HL-60 (cell line): Measurements from ENCODE around the gene GDI2.
A peak's percentile ranks its signal among the peaks of the same experiment; 100 is the strongest.

ENCODE experiments used
- DNase-seq, 2 experiments: peaks; one replicate each; pipeline ENCODE4 v3.0.0-alpha.2; 2010 to 2020; ENCODE audit warnings: low read depth in 1 of 2, low spot score in 1 of 2
- H3K27ac ChIP-seq: fragments of 250-450 bp; sonication (Bioruptor Pico); replicated peaks from 2 replicates; pipeline ENCODE4 v1.5.1; 2020; ENCODE audit warnings: mild to moderate bottlenecking, moderate library complexity
- H3K27me3 ChIP-seq: fragments of 250-450 bp; sonication (Bioruptor Pico); 2 replicates; pipeline ENCODE4 v1.5.1; 2021; ENCODE audit warnings: mild to moderate bottlenecking, moderate library complexity; ENCODE audit not compliant: insufficient read depth, poor library complexity, severe bottlenecking
- H3K4me3 ChIP-seq: replicated peaks from 2 replicates; pipeline ENCODE4 v1.5.1; 2011; ENCODE audit warnings: mild to moderate bottlenecking, control low read depth, low read length; ENCODE audit not compliant: insufficient read depth
- CTCF ChIP-seq: IDR thresholded peaks from one replicate; pipeline ENCODE4 v1.5.1; 2011; ENCODE audit warnings: low read length, control low read depth, inconsistent platforms; ENCODE audit not compliant: insufficient read depth
- GABPA ChIP-seq: IDR thresholded peaks from 2 replicates; pipeline ENCODE4 v1.6.1; 2012; ENCODE audit warnings: low read depth
- POLR2AphosphoS5 ChIP-seq: IDR thresholded peaks from 2 replicates; pipeline ENCODE4 v1.6.1; 2012; ENCODE audit warnings: low read depth
- REST ChIP-seq: IDR thresholded peaks from 2 replicates; pipeline ENCODE4 v1.6.1; 2012; ENCODE audit warnings: low read depth; ENCODE audit not compliant: insufficient replicate concordance
- SPI1 ChIP-seq: IDR thresholded peaks from 2 replicates; pipeline ENCODE4 v1.6.1; 2012; ENCODE audit warnings: low read depth, mild to moderate bottlenecking, borderline replicate concordance

Gene GDI2

GRCh38 chr10:5816170-5816569, 2.9 kb upstream of the GDI2 start:
- Histone ChIP-seq H3K4me3 (no peak overlapping the region), H3K27me3 (no peaks in the 10 kb centered on the region), H3K27ac (no peak overlapping the region)
- DNase-seq: peak in 1 of 2 experiments; percentile 3
- TF ChIP-seq REST (no peak), CTCF (no peak), POLR2AphosphoS5 (no peak), GABPA (no peak), SPI1 (no peak)

GRCh38 chr10:5814110-5815107, 1.2 kb upstream of the GDI2 start:
- peak overlapping the region; percentile 44 for H3K4me3 ChIP-seq
- DNase-seq: peak in 1 of 2 experiments; percentile 14

More at GRCh38 chr10:5814110-5815107, 1.2 kb upstream of the GDI2 start:
- TF ChIP-seq REST (no peak), CTCF (no peak), SPI1 (no peak), POLR2AphosphoS5 (no peak), GABPA (no peak)
- Histone ChIP-seq H3K27me3 (no peaks in the 10 kb centered on the region), H3K27ac (peak overlapping the region; percentile 91)
